Gastrocnemius medialis (tissue), 4 donors: ENCODE data around the gene RALY. TPM values are rescaled to one million over a fixed set of nuclear protein-coding genes. Genes with fewer than 3 reads are reported as not detected.

Experiments used
- ATAC-seq, 2 donors: fragments of 150-250 bp; one replicate each; pipeline ENCODE4 v1.9.1; 2016
- DNase-seq, 2 donors: peaks; one replicate each; pipeline ENCODE4 v3.0.0-alpha.2; 2019
- H3K27ac ChIP-seq, 4 donors: fragments of 200-600 bp; sonication (generic); 1 replicate in 1 of 4; 2 replicates in 3 of 4; pipeline ENCODE4 v1.5.1; 2016 to 2018; ENCODE audit warnings: mild to moderate bottlenecking in 2 of 4, moderate library complexity in 1 of 4
- H3K27me3 ChIP-seq, 3 donors: fragments of 200-600 bp; sonication (generic) in 2 of 3; 1 replicate in 1 of 3; 2 replicates in 2 of 3; pipeline versions ENCODE4 v1.5.1 to v1.6.0; 2016 to 2019; ENCODE audit warnings: mild to moderate bottlenecking in 1 of 3, moderate library complexity in 1 of 3
- H3K36me3 ChIP-seq, 2 donors: fragments of 200-600 bp; sonication (generic) in 1 of 2; one replicate each; pipeline ENCODE4 v1.5.1; 2017 to 2018
- H3K4me1 ChIP-seq, 2 donors: fragments of 200-600 bp; sonication (generic) in 1 of 2; one replicate each; pipeline ENCODE4 v1.5.1; 2016 to 2017; ENCODE audit warnings: mild to moderate bottlenecking in 2 of 2
- H3K4me3 ChIP-seq, 4 donors: fragments of 200-600 bp; sonication (generic) in 3 of 4; 1 replicate in 1 of 4; 2 replicates in 3 of 4; pipeline ENCODE4 v1.5.1; 2016 to 2019; ENCODE audit warnings: mild to moderate bottlenecking in 2 of 4
- H3K9me3 ChIP-seq, 3 donors: fragments of 200-600 bp; sonication (generic) in 2 of 3; 1 replicate in 1 of 3; 2 replicates in 2 of 3; pipeline ENCODE4 v1.5.1; 2016 to 2019
- CTCF ChIP-seq, 5 experiments: fragments of 450-650 bp in 3 of 5; fragments of 200-600 bp in 2 of 5; sonication (generic) in 2 of 5; IDR thresholded peaks in 4 of 5; conservative IDR thresholded peaks in 1 of 5; 1 replicate in 4 of 5; 2 replicates in 1 of 5; pipeline ENCODE4 v1.5.1; 2016 to 2019; ENCODE audit warnings: antibody characterized with exemption in 5 of 5, mild to moderate bottlenecking in 3 of 5, moderate library complexity in 3 of 5
- POLR2A ChIP-seq, 2 donors: fragments of 450-650 bp; IDR thresholded peaks; one replicate each; pipeline ENCODE4 v1.6.1; 2017; ENCODE audit warnings: antibody characterized with exemption in 2 of 2, mild to moderate bottlenecking in 2 of 2, moderate library complexity in 2 of 2
- in situ Hi-C, 4 donors: fragments of 200-750 bp; cut with MboI; loops; one replicate each; pipeline versions ENCODE4 v1.15.0 to v1.8.0; 2017; ENCODE audit warnings: low sequenced_read_pairs in 4 of 4
- intact Hi-C: fragments of 100-400 bp; cut with DNase I; formaldehyde crosslinking; loops from one replicate; pipeline ENCODE4 v1.15.1; 2023; ENCODE audit warnings: low total_unique reads
- total RNA-seq, 4 donors: library from RNA; depleted of rRNA; stranded (reverse); fragments of >200 nt; gene quantifications; one replicate each; pipeline versions ENCODE4 v1.1.0 to v1.2.3, GENCODE V29; 2016

Gene RALY
- total RNA-seq, 4 donors from 2014 or later = 69.0 to 119 (median 93.1) TPM

DNA sequence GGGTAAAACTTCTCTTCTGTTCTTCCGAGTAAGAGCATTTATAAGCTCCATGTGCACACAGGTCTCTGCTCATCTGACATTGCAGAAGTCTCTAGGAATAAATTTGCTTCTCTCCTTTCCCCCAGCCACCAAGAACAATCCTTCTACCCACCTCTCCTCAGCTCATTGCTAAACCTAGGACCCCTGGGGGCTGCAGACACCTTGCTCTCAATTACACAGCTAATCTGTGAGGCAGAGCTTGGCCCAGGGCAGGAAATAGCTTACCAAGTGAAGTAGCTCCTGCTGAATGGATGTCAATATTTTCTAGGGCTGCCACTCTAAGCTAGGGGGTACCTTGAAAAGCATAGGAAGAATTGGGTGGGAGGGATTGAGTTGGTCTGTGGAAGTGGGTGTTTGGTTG lies 74.3 kb downstream of the RALY start:
- Histone ChIP-seq H3K36me3 (peaks cover 0 to 7% of the 10 kb centered on the region in 2 donors), H3K9me3 (no peaks in the 10 kb centered on the region), H3K27ac (no peak overlapping the region), H3K4me1 (peaks cover 16 to 37% of the 10 kb centered on the region in 2 donors), H3K4me3 (no peak overlapping the region), H3K27me3 (no peaks in the 10 kb centered on the region)
- no peak for TF ChIP-seq POLR2A (IDR thresholded peaks at IDR 0.05)
- no peak for TF ChIP-seq CTCF (IDR thresholded peaks at IDR 0.05 in 4 of 5, conservative IDR thresholded peaks at IDR 0.05 in 1 of 5)
- in situ Hi-C loops = loop anchor here (10.0 to 25.0 kb wide), 3 partner anchors 123 to 133 kb away; no protein-coding TSS in a partner anchor
- DNase-seq (no peak), ATAC-seq (no peak)
- intact Hi-C loops = loop anchor here (2.0 to 5.0 kb wide), 3 partner anchors 61 to 276 kb away; no protein-coding TSS in a partner anchor

GRCh38 chr20:34069341-34070078 lies 75.8 kb downstream of the RALY start:
- ATAC-seq (peak; percentile 94), DNase-seq (peak; percentile 66 to 72)
- intact Hi-C loops = loop anchor here (1.0 to 5.0 kb wide), 6 partner anchors 59 to 277 kb away; partner anchors contain the start of gene RALY
- peak overlapping the region; percentile 55 to 72 (median 64) for H3K27ac ChIP-seq
- no peak for TF ChIP-seq POLR2A (IDR thresholded peaks at IDR 0.05)
- peak; percentile 83 to 89 (median 87) for TF ChIP-seq CTCF (IDR thresholded peaks at IDR 0.05 in 4 of 5, conservative IDR thresholded peaks at IDR 0.05 in 1 of 5)
- no peaks in the 10 kb centered on the region for H3K9me3 ChIP-seq
- no peak overlapping the region for H3K4me3 ChIP-seq
- H3K27me3 ChIP-seq = no peaks in the 10 kb centered on the region
- peaks cover 16 to 41% of the 10 kb centered on the region in 2 donors for H3K4me1 ChIP-seq
- peaks cover 0 to 7% of the 10 kb centered on the region in 2 donors for H3K36me3 ChIP-seq
- in situ Hi-C loops = loop anchor here (10.0 to 25.0 kb wide), 3 partner anchors 125 to 135 kb away; no protein-coding TSS in a partner anchor

DNA sequence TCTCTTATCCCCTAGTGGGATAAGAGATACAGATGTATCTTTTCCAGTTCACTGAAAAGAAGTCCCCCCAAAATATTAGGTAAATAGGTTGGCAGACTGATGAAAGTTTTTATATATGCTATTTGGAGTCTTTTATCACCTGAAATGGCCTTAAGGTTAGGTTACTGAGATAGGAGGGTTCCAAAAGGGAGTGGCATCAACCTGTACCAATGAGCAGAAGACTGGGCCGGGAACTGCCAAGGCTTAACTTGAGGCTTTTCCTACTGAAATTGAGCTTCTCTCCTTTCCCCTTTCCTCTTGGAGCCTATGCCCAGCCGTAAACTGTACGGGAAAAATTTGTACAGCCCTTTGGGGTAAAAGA lies 76.3 kb downstream of the RALY start:
- TF ChIP-seq CTCF (IDR thresholded peaks at IDR 0.05 in 4 of 5, conservative IDR thresholded peaks at IDR 0.05 in 1 of 5) = peak in 1 of 5 experiments; percentile 7
- no peak for TF ChIP-seq POLR2A (IDR thresholded peaks at IDR 0.05)
- ATAC-seq (no peak), DNase-seq (no peak)
- H3K27ac ChIP-seq = peak overlapping the region in 1 of 4 donors; percentile 59
- intact Hi-C loops = no loop called here
- in situ Hi-C loops = loop anchor here in 1 of 4 donors (25.0 kb wide), 1 partner anchor 133 kb away; no protein-coding TSS in a partner anchor
- H3K36me3 ChIP-seq = peaks cover 0 to 7% of the 10 kb centered on the region in 2 donors
- no peak overlapping the region for H3K4me3 ChIP-seq
- no peaks in the 10 kb centered on the region for H3K27me3 ChIP-seq
- no peaks in the 10 kb centered on the region for H3K9me3 ChIP-seq
- H3K4me1 ChIP-seq = peaks cover 16 to 37% of the 10 kb centered on the region in 2 donors

GRCh38 chr20:34070859-34071258 lies 77.1 kb downstream of the RALY start:
- Histone ChIP-seq H3K36me3 (peaks cover 0 to 12% of the 10 kb centered on the region in 2 donors), H3K27me3 (no peaks in the 10 kb centered on the region), H3K9me3 (no peaks in the 10 kb centered on the region), H3K4me1 (peaks cover 16 to 29% of the 10 kb centered on the region in 2 donors), H3K27ac (no peak overlapping the region), H3K4me3 (no peak overlapping the region)
- intact Hi-C loops = no loop called here
- DNase-seq (no peak), ATAC-seq (no peak)
- in situ Hi-C loops = loop anchor here in 1 of 4 donors (25.0 kb wide), 1 partner anchor 134 kb away; no protein-coding TSS in a partner anchor
- TF ChIP-seq CTCF (IDR thresholded peaks at IDR 0.05 in 4 of 5, conservative IDR thresholded peaks at IDR 0.05 in 1 of 5) (no peak), POLR2A (IDR thresholded peaks at IDR 0.05) (no peak)
